ENCODE results near the gene CDK18.

DNA sequence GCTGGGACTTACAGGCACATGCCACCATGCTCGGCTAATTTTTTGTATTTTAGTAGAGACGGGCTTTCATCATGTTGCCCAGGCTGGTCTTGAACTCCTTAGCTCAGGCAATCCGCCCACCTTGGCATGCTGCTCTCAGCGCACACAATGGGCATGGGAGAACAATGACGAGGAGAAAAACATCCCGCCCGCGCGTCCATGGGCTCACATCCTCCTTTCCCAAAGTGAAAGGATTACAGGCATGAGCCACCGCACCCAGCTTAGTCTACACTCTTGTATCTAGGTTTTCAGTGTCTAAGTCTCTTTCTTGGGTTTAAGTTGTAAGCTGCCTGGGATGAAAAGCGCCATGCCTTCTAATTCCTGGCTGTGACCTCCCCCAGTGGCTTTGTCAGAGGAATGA is 37.9 kb downstream of the CDK18 start:
- no peak for TF ChIP-seq CTCF (IDR thresholded peaks at IDR 0.05; ENCODE audit: borderline replicate concordance, extremely low read depth, low read length, poor library complexity, severe bottlenecking)
- no peak for TF ChIP-seq EZH2 (IDR thresholded peaks at IDR 0.05; ENCODE audit: borderline replicate concordance, low read depth, low read length, severe bottlenecking)

Measured in DND-41 (cell line).